ENCODE data around the gene FOXO3B. TPM values are rescaled to one million over a fixed set of nuclear protein-coding genes. Genes with fewer than 3 reads are reported as not detected.
"Not testable (repeated sequence)": the region's sequence is repeated elsewhere in the genome, so short reads cannot be mapped to it uniquely, and the experiment has no call there.

Gene FOXO3B
- total RNA-seq, 1 donor from 2014 or later: 9.6 TPM

- not testable (repeated sequence) for H3K27ac Mint-ChIP-seq (ENCODE audit: unreplicated experiment); DNase-seq (ENCODE audit: extremely low spot score, unreplicated experiment); H3K4me3 Mint-ChIP-seq (ENCODE audit: unreplicated experiment); H3K36me3 Mint-ChIP-seq (ENCODE audit: unreplicated experiment); H3K9me3 Mint-ChIP-seq (ENCODE audit: unreplicated experiment); H3K27me3 Mint-ChIP-seq (ENCODE audit: unreplicated experiment); H3K4me1 Mint-ChIP-seq (ENCODE audit: unreplicated experiment)
Measured at GRCh38 chr17:18643124-18643523, 39.0 kb downstream of the FOXO3B start.

- not testable (repeated sequence) for H3K27ac Mint-ChIP-seq (ENCODE audit: unreplicated experiment); H3K27me3 Mint-ChIP-seq (ENCODE audit: unreplicated experiment); DNase-seq (ENCODE audit: extremely low spot score, unreplicated experiment); H3K4me1 Mint-ChIP-seq (ENCODE audit: unreplicated experiment); H3K36me3 Mint-ChIP-seq (ENCODE audit: unreplicated experiment); H3K9me3 Mint-ChIP-seq (ENCODE audit: unreplicated experiment); H3K4me3 Mint-ChIP-seq (ENCODE audit: unreplicated experiment)
Measured at GRCh38 chr17:18638357-18638756, 43.8 kb downstream of the FOXO3B start.

GRCh38 chr17:18636237-18636636 lies 45.9 kb downstream of the FOXO3B start:
- not testable (repeated sequence) for H3K4me1 Mint-ChIP-seq (ENCODE audit: unreplicated experiment)

GRCh38 chr17:18635773-18636172 lies 46.3 kb downstream of the FOXO3B start:
- not testable (repeated sequence) for H3K27ac Mint-ChIP-seq (ENCODE audit: unreplicated experiment); H3K36me3 Mint-ChIP-seq (ENCODE audit: unreplicated experiment); DNase-seq (ENCODE audit: extremely low spot score, unreplicated experiment); H3K27me3 Mint-ChIP-seq (ENCODE audit: unreplicated experiment); H3K9me3 Mint-ChIP-seq (ENCODE audit: unreplicated experiment); H3K4me3 Mint-ChIP-seq (ENCODE audit: unreplicated experiment); H3K4me1 Mint-ChIP-seq (ENCODE audit: unreplicated experiment)

More at GRCh38 chr17:18636237-18636636, 45.9 kb downstream of the FOXO3B start:
- H3K27me3 Mint-ChIP-seq (ENCODE audit: unreplicated experiment); DNase-seq (ENCODE audit: extremely low spot score, unreplicated experiment); H3K27ac Mint-ChIP-seq (ENCODE audit: unreplicated experiment); H3K9me3 Mint-ChIP-seq (ENCODE audit: unreplicated experiment); H3K4me3 Mint-ChIP-seq (ENCODE audit: unreplicated experiment); H3K36me3 Mint-ChIP-seq (ENCODE audit: unreplicated experiment): not testable (repeated sequence)

GRCh38 chr17:18634550-18635263 lies 47.4 kb downstream of the FOXO3B start:
- not testable (repeated sequence) for H3K4me3 Mint-ChIP-seq (ENCODE audit: unreplicated experiment); H3K4me1 Mint-ChIP-seq (ENCODE audit: unreplicated experiment); DNase-seq (ENCODE audit: extremely low spot score, unreplicated experiment); H3K27me3 Mint-ChIP-seq (ENCODE audit: unreplicated experiment); H3K9me3 Mint-ChIP-seq (ENCODE audit: unreplicated experiment); H3K36me3 Mint-ChIP-seq (ENCODE audit: unreplicated experiment); H3K27ac Mint-ChIP-seq (ENCODE audit: unreplicated experiment)

Other genes starting within 250 kb of the FOXO3B start
- not detected in 2 replicates for gene LGALS9C, start 205.5 kb downstream of the FOXO3B start, total RNA-seq
- not detected in 2 replicates for gene TBC1D28, start 37.9 kb downstream of the FOXO3B start, total RNA-seq
- gene FBXW10, start 61.7 kb upstream of the FOXO3B start, total RNA-seq: not detected in 2 replicates
- 33.2 and 39.4 TPM in 2 replicates for gene TVP23B, start 98.9 kb upstream of the FOXO3B start, total RNA-seq
- gene PRPSAP2, start 175.8 kb upstream of the FOXO3B start, total RNA-seq: 25.7 and 27.1 TPM in 2 replicates

Measured in osteocyte (in vitro differentiated cells).